GM12865 (cell line): ENCODE results near the gene CENPA.
"Not testable (repeated sequence)": the region's sequence is repeated elsewhere in the genome, so short reads cannot be mapped to it uniquely, and the experiment has no call there.

Experiments used
- DNase-seq: peaks from one replicate; pipeline ENCODE4 v3.0.0; 2010; ENCODE audit warnings: low read depth
- H3K4me3 ChIP-seq: 2 replicates; pipeline ENCODE4 v1.5.1; 2011; ENCODE audit warnings: mild to moderate bottlenecking, low read depth, low read length, control low read depth
- TF ChIP-seq, protein P1 (sequence below): IDR thresholded peaks from 2 replicates; pipeline ENCODE4 v1.5.1; 2011; ENCODE audit warnings: low read length, control low read depth, low read depth, inconsistent platforms; ENCODE audit not compliant: insufficient read depth; ENCODE audit errors: missing control alignments

The CENPA gene

DNA sequence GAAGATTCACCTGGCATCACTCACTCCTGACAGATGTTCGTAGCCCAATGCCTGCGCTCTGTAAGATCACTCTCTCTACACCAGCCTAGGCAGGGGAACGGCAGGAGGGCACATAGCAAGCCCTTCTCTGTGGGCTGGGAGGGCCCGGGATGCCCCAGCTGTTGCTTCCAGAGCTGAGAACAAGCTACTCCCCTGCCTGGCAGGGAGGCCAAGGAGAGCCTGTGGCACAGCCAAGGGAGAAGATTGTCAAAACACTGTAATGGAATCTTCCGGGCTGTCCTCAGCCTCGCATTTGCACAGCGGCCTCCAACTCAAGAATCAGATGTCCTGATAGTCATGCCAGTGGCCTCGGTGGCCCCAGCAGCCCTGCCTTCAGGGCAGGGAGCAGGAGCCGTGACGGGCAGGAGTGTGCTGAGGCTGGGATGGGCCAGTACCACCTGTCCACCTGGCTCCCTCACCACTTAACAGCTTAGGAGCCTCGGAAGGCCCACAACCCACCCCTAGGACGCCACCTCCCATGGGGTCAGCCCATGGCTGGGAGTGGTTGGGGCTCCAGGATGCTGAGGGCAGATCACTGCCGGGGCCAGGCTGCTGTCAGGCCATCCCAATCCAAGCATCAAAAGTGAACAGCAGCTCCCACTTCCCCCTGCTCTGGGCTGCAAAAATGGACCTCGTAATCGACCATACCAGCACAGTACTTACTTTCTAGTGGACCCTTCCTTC is 43.6 kb upstream of the CENPA start:
- no peak for DNase-seq
- H3K4me3 ChIP-seq, result no peak overlapping the region
- TF ChIP-seq, protein P1, sequence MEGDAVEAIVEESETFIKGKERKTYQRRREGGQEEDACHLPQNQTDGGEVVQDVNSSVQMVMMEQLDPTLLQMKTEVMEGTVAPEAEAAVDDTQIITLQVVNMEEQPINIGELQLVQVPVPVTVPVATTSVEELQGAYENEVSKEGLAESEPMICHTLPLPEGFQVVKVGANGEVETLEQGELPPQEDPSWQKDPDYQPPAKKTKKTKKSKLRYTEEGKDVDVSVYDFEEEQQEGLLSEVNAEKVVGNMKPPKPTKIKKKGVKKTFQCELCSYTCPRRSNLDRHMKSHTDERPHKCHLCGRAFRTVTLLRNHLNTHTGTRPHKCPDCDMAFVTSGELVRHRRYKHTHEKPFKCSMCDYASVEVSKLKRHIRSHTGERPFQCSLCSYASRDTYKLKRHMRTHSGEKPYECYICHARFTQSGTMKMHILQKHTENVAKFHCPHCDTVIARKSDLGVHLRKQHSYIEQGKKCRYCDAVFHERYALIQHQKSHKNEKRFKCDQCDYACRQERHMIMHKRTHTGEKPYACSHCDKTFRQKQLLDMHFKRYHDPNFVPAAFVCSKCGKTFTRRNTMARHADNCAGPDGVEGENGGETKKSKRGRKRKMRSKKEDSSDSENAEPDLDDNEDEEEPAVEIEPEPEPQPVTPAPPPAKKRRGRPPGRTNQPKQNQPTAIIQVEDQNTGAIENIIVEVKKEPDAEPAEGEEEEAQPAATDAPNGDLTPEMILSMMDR, result no peak

DNA sequence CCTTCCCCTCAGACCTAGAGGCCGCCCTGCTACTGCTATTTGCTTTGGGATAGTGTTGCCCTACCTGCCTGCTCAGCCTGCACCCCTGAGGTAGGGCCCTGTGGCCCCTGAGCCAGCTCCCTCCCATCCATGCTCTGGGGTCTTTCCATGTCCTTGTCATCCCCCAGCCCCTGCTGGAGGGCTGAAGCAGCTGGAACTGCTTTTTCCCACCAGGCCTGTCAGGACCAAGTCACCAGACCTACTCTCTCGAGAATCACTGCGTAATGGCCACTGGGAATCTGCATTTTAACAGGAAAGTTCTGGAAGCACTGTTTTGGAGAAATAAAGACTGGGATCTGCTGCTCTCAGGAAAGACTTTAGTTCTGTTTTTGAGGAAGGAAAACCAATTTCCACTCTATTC is 42.0 kb upstream of the CENPA start:
- TF ChIP-seq, protein P1, result no peak
- H3K4me3 ChIP-seq, result no peak overlapping the region
- DNase-seq, result no peak

DNA sequence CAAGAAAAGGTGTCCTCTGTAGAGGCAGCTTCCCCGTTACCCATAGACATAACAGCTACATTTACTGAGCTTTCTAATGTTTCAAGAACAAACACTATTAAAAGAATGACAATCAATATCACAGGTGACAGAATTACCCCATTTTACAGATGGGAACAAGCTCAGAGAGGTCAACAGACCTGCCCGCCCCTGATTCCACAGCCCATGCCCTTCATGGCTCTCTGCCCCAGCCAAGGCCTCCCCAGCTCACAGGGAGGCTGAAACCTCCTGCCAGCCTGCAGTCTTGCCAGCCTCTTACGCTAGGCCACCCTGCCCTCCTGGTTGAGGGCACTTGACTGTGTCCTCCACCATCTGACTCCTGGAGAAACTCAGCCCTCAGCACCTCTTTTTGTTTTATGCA is 40.9 kb upstream of the CENPA start:
- H3K4me3 ChIP-seq, result no peak overlapping the region
- TF ChIP-seq, protein P1, result no peak
- DNase-seq, result no peak

DNA sequence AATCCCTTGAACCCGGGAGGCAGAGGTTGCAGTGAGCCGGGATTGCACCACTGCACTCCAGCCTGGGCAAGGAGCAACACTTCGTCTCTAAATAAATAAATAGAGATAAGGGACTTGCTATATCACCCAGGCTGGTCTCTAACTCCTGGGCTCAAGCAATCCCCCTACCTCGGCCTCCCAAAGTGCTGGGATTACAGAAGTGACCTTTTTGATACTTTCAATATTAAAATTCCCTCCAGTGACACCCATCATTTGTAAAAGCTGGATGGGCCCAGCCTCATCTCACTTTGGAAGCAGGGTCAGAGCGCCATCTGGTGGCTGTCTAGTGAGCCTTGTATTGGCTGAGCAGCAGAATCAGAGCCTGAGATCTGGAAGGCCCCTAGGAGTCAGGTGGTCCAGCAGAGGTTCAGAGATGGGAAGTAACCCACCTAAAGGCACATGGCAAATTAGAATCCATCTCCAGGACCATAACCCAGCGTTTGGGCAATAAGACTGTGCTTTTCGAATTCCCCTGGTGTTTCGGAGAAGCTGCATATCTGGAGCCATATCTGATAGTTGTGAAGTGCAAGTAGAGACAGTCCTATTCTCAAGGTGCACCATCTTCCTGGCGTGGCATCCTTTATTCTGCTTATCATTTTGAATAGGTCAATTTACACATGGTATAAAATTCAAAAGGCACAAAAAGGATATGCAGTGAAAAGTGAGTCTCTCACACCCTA is 40.1 kb upstream of the CENPA start:
- H3K4me3 ChIP-seq, result no peak overlapping the region
- DNase-seq, result peak; percentile 84
- TF ChIP-seq, protein P1, result peak; percentile 90

DNA sequence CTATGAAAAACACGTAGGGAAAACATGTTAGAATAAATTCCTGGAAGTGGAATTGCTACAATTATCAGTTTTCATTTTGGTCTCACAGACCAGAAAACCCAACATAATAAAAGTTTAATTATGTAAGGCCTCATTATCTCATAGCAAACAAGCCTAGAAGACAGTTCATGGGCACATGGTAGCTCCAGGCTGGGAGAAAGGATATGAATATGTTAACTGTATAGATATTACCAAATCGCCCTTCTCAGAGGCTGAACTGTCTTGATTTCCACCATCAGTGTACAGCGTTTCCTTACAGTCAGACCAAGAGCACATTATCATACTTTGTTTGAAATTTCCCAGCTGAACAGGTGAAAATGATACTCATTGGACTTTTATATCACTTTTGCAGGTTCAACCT is 38.9 kb upstream of the CENPA start:
- TF ChIP-seq, protein P1, result no peak
- H3K4me3 ChIP-seq, result no peak overlapping the region
- DNase-seq, result no peak

DNA sequence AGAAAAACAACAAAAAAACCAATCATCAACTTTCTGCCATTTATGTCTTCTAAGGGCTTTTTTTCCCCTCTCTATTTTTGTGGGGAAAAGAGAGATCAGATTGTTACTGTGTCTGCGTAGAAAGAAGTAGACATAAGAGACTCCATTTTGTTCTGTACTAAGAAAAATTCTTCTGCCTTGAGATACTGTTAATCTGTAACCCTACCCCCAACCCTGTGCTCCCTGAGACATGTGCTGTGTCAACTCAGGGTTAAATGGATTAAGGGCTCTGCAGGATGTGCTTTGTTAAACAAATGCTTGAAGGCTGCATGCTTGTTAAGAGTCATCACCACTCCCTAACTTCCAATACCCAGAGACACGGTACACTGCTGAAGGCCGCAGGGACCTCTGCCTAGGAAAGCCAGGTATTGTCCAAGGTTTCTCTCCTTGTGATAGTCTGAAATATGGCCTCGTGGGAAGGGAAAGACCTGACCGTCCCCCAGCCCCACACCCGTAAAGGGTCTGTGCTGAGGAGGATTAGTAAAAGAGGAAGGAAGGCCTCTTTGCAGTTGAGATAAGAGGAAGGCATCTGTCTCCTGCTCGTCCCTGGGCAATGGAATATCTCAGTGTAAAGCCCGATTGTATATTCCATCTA is 36.0 kb upstream of the CENPA start:
- not testable (repeated sequence) for H3K4me3 ChIP-seq, DNase-seq

DNA sequence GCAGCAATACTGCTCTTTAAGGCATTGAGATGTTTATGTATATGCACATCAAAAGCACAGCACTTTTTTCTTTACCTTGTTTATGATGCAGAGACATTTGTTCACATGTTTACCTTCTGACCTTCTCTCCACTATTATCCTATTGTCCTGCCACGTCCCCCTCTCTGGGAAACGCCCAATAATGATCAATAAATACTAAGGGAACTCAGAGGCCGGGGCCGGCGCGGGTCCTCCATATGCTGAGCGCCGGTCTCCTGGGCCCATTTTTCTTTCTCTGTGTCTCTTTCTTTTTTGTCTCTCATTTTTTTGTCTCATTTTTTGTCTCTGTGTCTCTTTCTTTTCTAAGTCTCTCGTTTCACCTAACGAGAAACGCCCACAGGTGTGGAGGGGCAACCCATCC is 35.4 kb upstream of the CENPA start:
- H3K4me3 ChIP-seq, DNase-seq: not testable (repeated sequence)
